HepG2 (cell line): ENCODE measurements around the gene TMC8. TPM values are rescaled to one million over a fixed set of nuclear protein-coding genes. Genes with fewer than 3 reads are reported as not detected.

Source experiments
- CENPX ChIP-seq: sonication (generic); formaldehyde crosslinking; IDR thresholded peaks from 2 replicates; pipeline ENCODE4 v1.9.0; 2021; ENCODE audit warnings: mild to moderate bottlenecking, missing genetic modification reagents, moderate library complexity
- GATA4 ChIP-seq: sonication (generic); IDR thresholded peaks from 2 replicates; pipeline ENCODE4 v1.6.1; 2016; ENCODE audit warnings: antibody characterized with exemption, low read depth, borderline replicate concordance
- KLF6 ChIP-seq: IDR thresholded peaks from 2 replicates; pipeline ENCODE4 v1.8.0; 2016; ENCODE audit warnings: missing biosample characterization, missing genetic modification reagents
- MEIS1 ChIP-seq: sonication (generic); formaldehyde crosslinking; IDR thresholded peaks from 2 replicates; pipeline ENCODE4 v1.9.0; 2021; ENCODE audit warnings: mild to moderate bottlenecking, missing genetic modification reagents, moderate library complexity, borderline replicate concordance
- NRL ChIP-seq: sonication (generic); formaldehyde crosslinking; IDR thresholded peaks from 2 replicates; pipeline ENCODE4 v1.5.0; 2020; ENCODE audit warnings: missing genetic modification reagents, mild to moderate bottlenecking, moderate library complexity, borderline replicate concordance
- SP5 ChIP-seq: IDR thresholded peaks from 2 replicates; pipeline ENCODE4 v1.6.1; 2016; ENCODE audit warnings: low read depth, borderline replicate concordance
- ZMYM4 ChIP-seq: sonication (generic); formaldehyde crosslinking; IDR thresholded peaks from 2 replicates; pipeline ENCODE4 v1.8.1; 2023; ENCODE audit warnings: mild to moderate bottlenecking, missing genetic modification reagents
- ZNF317 ChIP-seq: sonication (generic); formaldehyde crosslinking; IDR thresholded peaks from 2 replicates; pipeline ENCODE4 v1.5.0; 2020; ENCODE audit warnings: mild to moderate bottlenecking, missing genetic modification reagents
- ZNF569 ChIP-seq: sonication (generic); formaldehyde crosslinking; IDR thresholded peaks from 2 replicates; pipeline ENCODE4 v1.5.0; 2020; ENCODE audit warnings: mild to moderate bottlenecking, missing genetic modification reagents, moderate library complexity, borderline replicate concordance
- polyA plus RNA-seq, 8 experiments: library from polyadenylated mRNA; depleted of rRNA in 3 of 8; stranded (reverse) in 7 of 8; unstranded in 1 of 8; fragments of >200 nt; fragmentation: Illumina TruSeq in 4 of 8; extraction: Trizol in 4 of 8; gene quantifications; 2 replicates each; pipeline versions ENCODE4 v1.2.1 to v1.2.3, GENCODE V29; 2011 to 2016; ENCODE audit warnings: low read depth in 4 of 8, missing spikeins in 1 of 8, mixed read lengths in 1 of 8; ENCODE audit not compliant: insufficient read depth in 1 of 8
- total RNA-seq, 5 experiments: library from RNA; depleted of rRNA; stranded (reverse); fragments of >200 nt; fragmentation: Illumina TruSeq; extraction: Trizol; gene quantifications; 2 replicates each; pipeline ENCODE4 v1.2.3, GENCODE V29; 2016; ENCODE audit warnings: low read depth in 1 of 5
- TF ChIP-seq, protein P1 (sequence below): sonication (generic); formaldehyde crosslinking; IDR thresholded peaks from 2 replicates; pipeline ENCODE4 v1.8.1; 2022; ENCODE audit warnings: low read depth, mild to moderate bottlenecking, missing genetic modification reagents
- TF ChIP-seq, protein P2 (sequence below): sonication (generic); formaldehyde crosslinking; IDR thresholded peaks from 2 replicates; pipeline ENCODE4 v1.4.0; 2020; ENCODE audit warnings: missing genetic modification reagents
- TF ChIP-seq, protein P3 (sequence below), 2 experiments: sonication (generic) in 1 of 2; formaldehyde crosslinking in 1 of 2; IDR thresholded peaks; 2 replicates each; pipeline versions ENCODE4 v1.6.1 to v1.9.0; 2014 to 2022; ENCODE audit warnings: antibody characterized with exemption in 1 of 2, borderline replicate concordance in 1 of 2, inconsistent platforms in 1 of 2, low read depth in 1 of 2, missing genetic modification reagents in 1 of 2
- TF ChIP-seq, protein P4 (sequence below): sonication (generic); formaldehyde crosslinking; IDR thresholded peaks from 2 replicates; pipeline ENCODE4 v1.5.1; 2020; ENCODE audit warnings: missing genetic modification reagents, mild to moderate bottlenecking, borderline replicate concordance
- TF ChIP-seq, protein P5 (sequence below): sonication (generic); formaldehyde crosslinking; IDR thresholded peaks from 2 replicates; pipeline ENCODE4 v1.9.0; 2022; ENCODE audit warnings: low read depth, missing genetic modification reagents

The TMC8 gene
- total and polyA plus RNA-seq, 2 of the 13 experiments (the other 11 are each of a cell fraction or from before 2014, with no cell fraction given) = 0.53 to 7.8 TPM

DNA sequence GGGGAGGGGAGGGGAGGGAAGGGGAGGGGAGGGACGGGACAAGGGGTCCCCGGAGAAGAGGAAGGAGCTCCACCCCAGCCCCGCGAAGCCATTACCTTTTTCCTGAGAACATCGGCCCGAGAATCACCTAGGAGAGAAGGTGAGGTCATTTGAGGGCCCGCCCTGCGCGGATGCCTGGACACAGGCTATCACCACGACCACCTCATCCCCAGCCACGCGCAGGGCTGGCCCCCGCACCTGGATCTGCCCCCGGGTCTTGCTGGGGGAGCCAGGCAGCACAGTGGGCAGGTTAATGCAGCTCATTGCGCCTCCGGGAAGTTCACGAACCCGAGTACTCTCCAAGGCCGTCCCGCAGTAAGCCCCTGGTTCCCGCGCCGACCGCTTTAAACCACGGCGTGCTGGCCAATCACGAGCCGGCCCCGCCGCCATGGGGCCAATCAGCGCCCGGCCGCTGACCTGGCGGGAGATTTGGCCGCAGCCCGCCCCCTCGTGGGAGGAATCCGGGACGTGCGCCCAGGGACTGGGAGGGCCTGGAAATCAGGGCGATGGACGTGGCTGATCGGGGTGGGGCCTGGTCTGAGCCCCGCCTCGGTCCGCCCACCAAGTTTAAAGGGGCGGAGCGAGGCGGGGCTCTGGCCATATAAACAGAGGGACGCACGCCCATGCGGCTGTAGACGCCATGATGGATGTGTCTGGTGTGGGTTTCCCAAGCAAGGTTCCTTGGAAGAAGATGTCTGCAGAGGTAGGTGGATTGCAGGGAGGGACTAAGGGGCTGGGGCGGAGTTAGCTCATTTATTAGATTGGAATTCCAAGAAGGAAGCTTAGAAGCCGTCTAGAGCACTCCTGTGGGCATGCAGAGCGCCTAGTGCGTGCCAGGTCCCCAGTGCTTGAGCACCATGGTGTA, 56.4 kb downstream of the TMC8 start, which contains the start of the genes AFMID and TK1 (continued):
- TF ChIP-seq, protein P1, sequence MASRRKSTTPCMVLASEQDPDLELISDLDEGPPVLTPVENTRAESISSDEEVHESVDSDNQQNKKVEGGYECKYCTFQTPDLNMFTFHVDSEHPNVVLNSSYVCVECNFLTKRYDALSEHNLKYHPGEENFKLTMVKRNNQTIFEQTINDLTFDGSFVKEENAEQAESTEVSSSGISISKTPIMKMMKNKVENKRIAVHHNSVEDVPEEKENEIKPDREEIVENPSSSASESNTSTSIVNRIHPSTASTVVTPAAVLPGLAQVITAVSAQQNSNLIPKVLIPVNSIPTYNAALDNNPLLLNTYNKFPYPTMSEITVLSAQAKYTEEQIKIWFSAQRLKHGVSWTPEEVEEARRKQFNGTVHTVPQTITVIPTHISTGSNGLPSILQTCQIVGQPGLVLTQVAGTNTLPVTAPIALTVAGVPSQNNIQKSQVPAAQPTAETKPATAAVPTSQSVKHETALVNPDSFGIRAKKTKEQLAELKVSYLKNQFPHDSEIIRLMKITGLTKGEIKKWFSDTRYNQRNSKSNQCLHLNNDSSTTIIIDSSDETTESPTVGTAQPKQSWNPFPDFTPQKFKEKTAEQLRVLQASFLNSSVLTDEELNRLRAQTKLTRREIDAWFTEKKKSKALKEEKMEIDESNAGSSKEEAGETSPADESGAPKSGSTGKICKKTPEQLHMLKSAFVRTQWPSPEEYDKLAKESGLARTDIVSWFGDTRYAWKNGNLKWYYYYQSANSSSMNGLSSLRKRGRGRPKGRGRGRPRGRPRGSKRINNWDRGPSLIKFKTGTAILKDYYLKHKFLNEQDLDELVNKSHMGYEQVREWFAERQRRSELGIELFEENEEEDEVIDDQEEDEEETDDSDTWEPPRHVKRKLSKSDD (CRISPR knock-in tag) = no peak; the same call in 1 of the 2 replicates
- TF ChIP-seq, protein P2, sequence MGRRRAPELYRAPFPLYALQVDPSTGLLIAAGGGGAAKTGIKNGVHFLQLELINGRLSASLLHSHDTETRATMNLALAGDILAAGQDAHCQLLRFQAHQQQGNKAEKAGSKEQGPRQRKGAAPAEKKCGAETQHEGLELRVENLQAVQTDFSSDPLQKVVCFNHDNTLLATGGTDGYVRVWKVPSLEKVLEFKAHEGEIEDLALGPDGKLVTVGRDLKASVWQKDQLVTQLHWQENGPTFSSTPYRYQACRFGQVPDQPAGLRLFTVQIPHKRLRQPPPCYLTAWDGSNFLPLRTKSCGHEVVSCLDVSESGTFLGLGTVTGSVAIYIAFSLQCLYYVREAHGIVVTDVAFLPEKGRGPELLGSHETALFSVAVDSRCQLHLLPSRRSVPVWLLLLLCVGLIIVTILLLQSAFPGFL (CRISPR knock-in tag) = no peak
- TF ChIP-seq SP5 (CRISPR knock-in tag) (peak; percentile 57; the same call in 1 of the 2 replicates), CENPX (no peak), MEIS1 (CRISPR knock-in tag) (peak; percentile 77; the same call in 1 of the 2 replicates), ZNF569 (CRISPR knock-in tag) (no peak), ZMYM4 (CRISPR knock-in tag) (peak; percentile 84), ZNF317 (CRISPR knock-in tag) (peak; percentile 12; the same call in 1 of the 2 replicates), GATA4 (peak; percentile 93), NRL (CRISPR knock-in tag) (no peak; the same call in 1 of the 2 replicates), KLF6 (CRISPR knock-in tag) (peak; percentile 97)
- TF ChIP-seq, protein P3, sequence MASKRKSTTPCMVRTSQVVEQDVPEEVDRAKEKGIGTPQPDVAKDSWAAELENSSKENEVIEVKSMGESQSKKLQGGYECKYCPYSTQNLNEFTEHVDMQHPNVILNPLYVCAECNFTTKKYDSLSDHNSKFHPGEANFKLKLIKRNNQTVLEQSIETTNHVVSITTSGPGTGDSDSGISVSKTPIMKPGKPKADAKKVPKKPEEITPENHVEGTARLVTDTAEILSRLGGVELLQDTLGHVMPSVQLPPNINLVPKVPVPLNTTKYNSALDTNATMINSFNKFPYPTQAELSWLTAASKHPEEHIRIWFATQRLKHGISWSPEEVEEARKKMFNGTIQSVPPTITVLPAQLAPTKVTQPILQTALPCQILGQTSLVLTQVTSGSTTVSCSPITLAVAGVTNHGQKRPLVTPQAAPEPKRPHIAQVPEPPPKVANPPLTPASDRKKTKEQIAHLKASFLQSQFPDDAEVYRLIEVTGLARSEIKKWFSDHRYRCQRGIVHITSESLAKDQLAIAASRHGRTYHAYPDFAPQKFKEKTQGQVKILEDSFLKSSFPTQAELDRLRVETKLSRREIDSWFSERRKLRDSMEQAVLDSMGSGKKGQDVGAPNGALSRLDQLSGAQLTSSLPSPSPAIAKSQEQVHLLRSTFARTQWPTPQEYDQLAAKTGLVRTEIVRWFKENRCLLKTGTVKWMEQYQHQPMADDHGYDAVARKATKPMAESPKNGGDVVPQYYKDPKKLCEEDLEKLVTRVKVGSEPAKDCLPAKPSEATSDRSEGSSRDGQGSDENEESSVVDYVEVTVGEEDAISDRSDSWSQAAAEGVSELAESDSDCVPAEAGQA (IDR thresholded peaks at IDR 0.05; ENCODE audit: low read depth) = no peak; the same call in none of the 2 replicates
- TF ChIP-seq, protein P3 (CRISPR knock-in tag; IDR thresholded peaks at IDR 0.05; ENCODE audit: borderline replicate concordance) = peak; percentile 80; the same call in 1 of the 2 replicates
- TF ChIP-seq, protein P4, sequence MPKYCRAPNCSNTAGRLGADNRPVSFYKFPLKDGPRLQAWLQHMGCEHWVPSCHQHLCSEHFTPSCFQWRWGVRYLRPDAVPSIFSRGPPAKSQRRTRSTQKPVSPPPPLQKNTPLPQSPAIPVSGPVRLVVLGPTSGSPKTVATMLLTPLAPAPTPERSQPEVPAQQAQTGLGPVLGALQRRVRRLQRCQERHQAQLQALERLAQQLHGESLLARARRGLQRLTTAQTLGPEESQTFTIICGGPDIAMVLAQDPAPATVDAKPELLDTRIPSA (CRISPR knock-in tag) = peak; percentile 85; the same call in 1 of the 2 replicates
- TF ChIP-seq, protein P5, sequence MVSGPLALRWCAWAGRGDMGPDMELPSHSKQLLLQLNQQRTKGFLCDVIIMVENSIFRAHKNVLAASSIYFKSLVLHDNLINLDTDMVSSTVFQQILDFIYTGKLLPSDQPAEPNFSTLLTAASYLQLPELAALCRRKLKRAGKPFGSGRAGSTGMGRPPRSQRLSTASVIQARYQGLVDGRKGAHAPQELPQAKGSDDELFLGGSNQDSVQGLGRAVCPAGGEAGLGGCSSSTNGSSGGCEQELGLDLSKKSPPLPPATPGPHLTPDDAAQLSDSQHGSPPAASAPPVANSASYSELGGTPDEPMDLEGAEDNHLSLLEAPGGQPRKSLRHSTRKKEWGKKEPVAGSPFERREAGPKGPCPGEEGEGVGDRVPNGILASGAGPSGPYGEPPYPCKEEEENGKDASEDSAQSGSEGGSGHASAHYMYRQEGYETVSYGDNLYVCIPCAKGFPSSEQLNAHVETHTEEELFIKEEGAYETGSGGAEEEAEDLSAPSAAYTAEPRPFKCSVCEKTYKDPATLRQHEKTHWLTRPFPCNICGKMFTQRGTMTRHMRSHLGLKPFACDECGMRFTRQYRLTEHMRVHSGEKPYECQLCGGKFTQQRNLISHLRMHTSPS (CRISPR knock-in tag) = 0 out of 2 replicates have a peak, but pooled peaks have one; percentile 45
